GM12875 (cell line): Measurements from ENCODE around the gene MUC13.
A peak's percentile ranks its signal among the peaks of the same experiment; 100 is the strongest.

ENCODE experiments used
- H3K4me3 ChIP-seq: one replicate; pipeline ENCODE4 v1.5.1; 2011; ENCODE audit warnings: low read depth, low read length, control low read depth
- CTCF ChIP-seq: IDR thresholded peaks from 2 replicates; pipeline ENCODE4 v1.5.1; 2011; ENCODE audit warnings: low read depth, mild to moderate bottlenecking, control low read depth, inconsistent platforms, low read length, moderate library complexity, borderline replicate concordance; ENCODE audit not compliant: insufficient read depth

The MUC13 gene

GRCh38 chr3:124876401-124876878 is 58.1 kb downstream of the MUC13 start:
- no peak overlapping the region for H3K4me3 ChIP-seq
- TF ChIP-seq CTCF = no peak

GRCh38 chr3:124873226-124873625 is 61.3 kb downstream of the MUC13 start:
- TF ChIP-seq CTCF = no peak

GRCh38 chr3:124867511-124867910 is 67.0 kb downstream of the MUC13 start:
- no peak for TF ChIP-seq CTCF
- no peak overlapping the region for H3K4me3 ChIP-seq

More at GRCh38 chr3:124873226-124873625, 61.3 kb downstream of the MUC13 start:
- H3K4me3 ChIP-seq = no peak overlapping the region

GRCh38 chr3:124862006-124862405 is 72.5 kb downstream of the MUC13 start:
- TF ChIP-seq CTCF = 0 out of 2 replicates have a peak, but pooled peaks have one; percentile 15

GRCh38 chr3:124861041-124861440 is 73.5 kb downstream of the MUC13 start:
- H3K4me3 ChIP-seq = no peak overlapping the region
- TF ChIP-seq CTCF = no peak

More at GRCh38 chr3:124862006-124862405, 72.5 kb downstream of the MUC13 start:
- H3K4me3 ChIP-seq = no peak overlapping the region

GRCh38 chr3:124860599-124860998 is 74.0 kb downstream of the MUC13 start:
- H3K4me3 ChIP-seq = no peak overlapping the region
- TF ChIP-seq CTCF = no peak

- no peak for TF ChIP-seq CTCF
- H3K4me3 ChIP-seq = no peak overlapping the region
Observed at GRCh38 chr3:124859025-124859424, 75.5 kb downstream of the MUC13 start.
